Activated CD4-positive, alpha-beta T cell treated with anti-CD3 and anti-CD28 coated beads for 36 hours (primary cell): ENCODE data around the gene ZDHHC11. TPM values are rescaled to one million over a fixed set of nuclear protein-coding genes. Genes with fewer than 3 reads are reported as not detected.
A peak's percentile ranks its signal among the peaks of the same experiment; 100 is the strongest.

Source experiments
- ATAC-seq: fragments of 200-7000 bp; cut with Tn5 transposase; one replicate; pipeline ENCODE4 v1.10.0; 2021; ENCODE audit warnings: mild to moderate bottlenecking, moderate library complexity
- CTCF ChIA-PET: fragments of 350-600 bp; sonication (Branson Sonifier 250); formaldehyde crosslinking; loops from one replicate; lab custom pipeline; 2021; ENCODE audit warnings: antibody characterized with exemption; lab: Charles Lee
- POLR2A ChIA-PET: fragments of 350-600 bp; sonication (Branson Sonifier 250); formaldehyde crosslinking; loops from one replicate; lab custom pipeline; 2021; ENCODE audit warnings: antibody characterized with exemption, inconsistent platforms; lab: Charles Lee
- DNase-seq: peaks from one replicate; pipeline ENCODE4 v3.0.0-alpha.2; 2020
- H3K27ac Mint-ChIP-seq: one replicate; pipeline ENCODE4 v1.8.0; 2021; ENCODE audit warnings: mixed read lengths
- H3K27me3 Mint-ChIP-seq: one replicate; pipeline ENCODE4 v1.8.0; 2021; ENCODE audit warnings: mixed read lengths
- H3K36me3 Mint-ChIP-seq: one replicate; pipeline ENCODE4 v1.8.0; 2021; ENCODE audit warnings: low read depth, mixed read lengths
- H3K4me1 Mint-ChIP-seq: one replicate; pipeline ENCODE4 v1.8.0; 2021; ENCODE audit warnings: mixed read lengths
- H3K4me3 Mint-ChIP-seq: one replicate; pipeline ENCODE4 v1.8.0; 2021; ENCODE audit warnings: mild to moderate bottlenecking, moderate library complexity, mixed read lengths
- H3K9me3 Mint-ChIP-seq: one replicate; pipeline ENCODE4 v1.8.0; 2021; ENCODE audit warnings: low read depth, mixed read lengths
- intact Hi-C, 2 experiments: fragments of 100-400 bp; cut with DNase I in 1 of 2; cut with micrococcal nuclease in 1 of 2; formaldehyde crosslinking; loops; one replicate each; pipeline versions ENCODE4 v1.14.2 to v1.15.1; 2022 to 2024; cut with DNase I, micrococcal nuclease
- total RNA-seq, 2 experiments: library from RNA; stranded (reverse); gene quantifications; one replicate each; pipeline ENCODE4 v1.2.3, GENCODE V29; 2021

Gene ZDHHC11
- total RNA-seq, 2 experiments from 2014 or later = 6.4 to 8.5 TPM

DNA sequence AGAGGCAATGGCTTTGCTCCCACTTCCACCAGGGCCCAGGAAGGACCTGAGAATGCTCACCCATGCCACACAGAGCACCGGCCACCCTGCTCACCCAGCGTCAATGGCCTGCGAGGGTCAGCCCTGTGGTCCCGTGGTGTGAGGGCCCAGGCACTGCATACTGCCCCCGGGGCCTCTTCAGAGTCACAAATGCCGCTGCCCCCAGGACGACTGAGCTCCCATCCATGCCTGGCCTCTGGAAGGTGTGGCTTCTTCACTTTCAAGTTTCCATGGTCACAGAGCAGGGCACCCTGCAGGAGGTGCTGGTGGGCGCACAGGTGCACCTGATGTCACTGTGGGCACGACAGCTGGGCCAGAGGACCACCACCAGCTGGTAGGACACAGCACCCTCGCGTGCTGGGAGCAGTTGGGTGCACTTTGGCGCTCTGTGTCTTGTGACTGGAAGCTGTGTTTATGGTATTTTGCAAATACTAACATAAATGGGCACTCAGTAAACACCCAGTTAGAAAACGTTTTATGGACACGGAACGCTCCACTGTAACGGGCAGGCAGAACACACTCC lies 12.5 kb upstream of the ZDHHC11 start:
- no peaks in the 10 kb centered on the region for H3K27me3 Mint-ChIP-seq
- peaks cover 22% of the 10 kb centered on the region for H3K36me3 Mint-ChIP-seq
- CTCF ChIA-PET = interaction anchor here (0.5 kb wide), 1 partner anchor 98 kb away, joined by 3 read pairs; no protein-coding TSS in a partner anchor

DNA sequence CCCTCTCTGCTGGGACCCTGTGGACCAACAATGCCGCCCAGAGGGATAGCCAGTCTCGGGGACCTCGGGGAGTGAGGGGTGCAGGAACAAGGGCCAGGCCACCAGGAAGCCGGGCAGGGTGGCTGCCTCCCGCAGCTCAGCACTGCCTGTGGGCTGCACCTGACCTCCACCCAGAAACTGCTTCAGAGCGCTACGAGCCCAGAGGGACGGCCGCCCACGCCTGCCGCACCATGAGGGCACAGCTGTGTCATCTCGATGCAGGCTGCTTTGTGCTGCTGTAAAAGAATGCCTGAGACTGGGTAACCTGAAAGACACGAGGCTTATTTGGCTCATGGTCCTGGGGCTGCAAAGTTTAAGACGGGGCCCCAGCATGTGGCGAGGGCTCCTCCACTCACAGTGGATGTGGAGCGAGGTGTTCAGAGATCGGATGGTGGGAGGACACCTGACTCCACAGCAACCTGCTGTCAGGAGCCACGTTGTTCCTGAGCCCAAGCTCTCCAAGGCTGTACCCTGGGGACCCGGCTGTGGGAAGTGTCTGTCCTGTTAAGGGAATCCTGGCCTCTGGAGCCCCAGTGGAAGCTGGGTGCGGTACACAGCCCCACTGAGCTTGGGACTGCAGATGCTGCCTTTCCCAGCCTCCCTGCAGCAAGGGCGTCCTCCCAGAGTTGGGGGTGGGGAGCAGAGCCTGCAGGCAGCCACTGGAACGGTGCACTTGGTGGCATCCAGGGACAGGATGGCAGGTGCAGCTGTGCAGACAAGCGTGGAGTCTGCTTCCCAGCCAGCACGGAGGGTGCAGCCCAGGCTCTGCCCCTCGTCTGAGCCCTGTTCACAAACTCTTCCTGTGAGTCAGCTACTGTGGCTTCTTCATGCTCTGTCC lies 11.8 kb upstream of the ZDHHC11 start:
- Mint-ChIP-seq H3K9me3 (no peaks in the 10 kb centered on the region), H3K4me3 (no peak overlapping the region), H3K27me3 (no peaks in the 10 kb centered on the region), H3K27ac (no peak overlapping the region), H3K4me1 (no peaks in the 10 kb centered on the region), H3K36me3 (peaks cover 15% of the 10 kb centered on the region)
- no peak for ATAC-seq
- ChIA-PET POLR2A (no interaction called here), CTCF (interaction anchor here (0.5 kb wide), 1 partner anchor 97 kb away, joined by 3 read pairs; no protein-coding TSS in a partner anchor)
- intact Hi-C loops = no loop called here
- no peak for DNase-seq

More for the DNA sequence above, 12.5 kb upstream of the ZDHHC11 start:
- H3K9me3 Mint-ChIP-seq = no peaks in the 10 kb centered on the region
- no peaks in the 10 kb centered on the region for H3K4me1 Mint-ChIP-seq
- no peak for DNase-seq
- ATAC-seq = no peak
- no peak overlapping the region for H3K27ac Mint-ChIP-seq
- intact Hi-C loops = no loop called here
- POLR2A ChIA-PET = no interaction called here
- no peak overlapping the region for H3K4me3 Mint-ChIP-seq

- intact Hi-C loops = no loop called here
- Mint-ChIP-seq H3K9me3 (no peaks in the 10 kb centered on the region), H3K4me1 (no peaks in the 10 kb centered on the region), H3K27me3 (no peaks in the 10 kb centered on the region), H3K4me3 (no peak overlapping the region), H3K27ac (no peak overlapping the region), H3K36me3 (peaks cover 14% of the 10 kb centered on the region)
- peak; percentile 10 for ATAC-seq
- no peak for DNase-seq
- POLR2A ChIA-PET = no interaction called here
- CTCF ChIA-PET = no interaction called here
Measured at GRCh38 chr5:861442-862366, 10.9 kb upstream of the ZDHHC11 start.

- no peak for ATAC-seq
Measured at GRCh38 chr5:860506-861150, 9.8 kb upstream of the ZDHHC11 start.

GRCh38 chr5:859798-860296 lies 9.1 kb upstream of the ZDHHC11 start:
- Mint-ChIP-seq H3K27me3 (no peaks in the 10 kb centered on the region), H3K9me3 (no peaks in the 10 kb centered on the region), H3K4me1 (no peaks in the 10 kb centered on the region), H3K4me3 (no peak overlapping the region), H3K27ac (no peak overlapping the region), H3K36me3 (peaks cover 10% of the 10 kb centered on the region)
- ATAC-seq (no peak), DNase-seq (no peak)
- ChIA-PET POLR2A (no interaction called here), CTCF (no interaction called here)
- intact Hi-C loops = no loop called here

More at GRCh38 chr5:860506-861150, 9.8 kb upstream of the ZDHHC11 start:
- Mint-ChIP-seq H3K9me3 (no peaks in the 10 kb centered on the region), H3K27me3 (no peaks in the 10 kb centered on the region), H3K27ac (no peak overlapping the region), H3K36me3 (peaks cover 10% of the 10 kb centered on the region), H3K4me3 (no peak overlapping the region), H3K4me1 (no peaks in the 10 kb centered on the region)
- intact Hi-C loops = no loop called here
- POLR2A ChIA-PET = no interaction called here
- DNase-seq = no peak
- CTCF ChIA-PET = no interaction called here

- no peaks in the 10 kb centered on the region for H3K9me3 Mint-ChIP-seq
- ChIA-PET POLR2A (no interaction called here), CTCF (interaction anchor here (0.7 kb wide), 1 partner anchor 428 kb away, joined by 3 read pairs; no protein-coding TSS in a partner anchor)
- DNase-seq = peak; percentile 3
- no peaks in the 10 kb centered on the region for H3K27me3 Mint-ChIP-seq
- peaks cover 9% of the 10 kb centered on the region for H3K36me3 Mint-ChIP-seq
- intact Hi-C loops = no loop called here
- no peak overlapping the region for H3K4me3 Mint-ChIP-seq
- H3K27ac Mint-ChIP-seq = no peak overlapping the region
- no peaks in the 10 kb centered on the region for H3K4me1 Mint-ChIP-seq
- ATAC-seq = no peak
Measured at GRCh38 chr5:859391-859790, 8.6 kb upstream of the ZDHHC11 start.

DNA sequence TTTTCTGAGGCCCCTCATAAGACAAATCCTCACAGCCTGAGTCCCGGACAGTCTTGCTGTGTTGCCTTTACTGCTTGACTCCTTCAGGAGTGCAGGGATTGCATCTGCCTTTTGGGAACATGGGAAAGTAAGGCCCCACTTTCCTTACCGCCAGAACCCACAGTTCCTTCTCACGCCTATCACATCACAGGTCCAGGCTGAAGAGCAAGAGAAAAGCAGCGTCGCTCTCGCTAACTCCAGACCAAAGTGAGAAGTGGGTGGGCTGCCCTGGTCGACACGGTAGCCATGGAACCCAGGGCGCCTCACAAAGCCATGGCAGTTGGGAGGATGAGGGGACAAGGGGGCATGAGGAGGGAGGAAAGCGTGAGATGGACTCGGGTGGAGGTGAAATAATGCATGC lies 7.9 kb upstream of the ZDHHC11 start:
- DNase-seq = no peak
- CTCF ChIA-PET = interaction anchor here (0.7 kb wide), 1 partner anchor 429 kb away, joined by 3 read pairs; no protein-coding TSS in a partner anchor
- ATAC-seq = no peak
- POLR2A ChIA-PET = no interaction called here
- Mint-ChIP-seq H3K4me3 (no peak overlapping the region), H3K27ac (no peak overlapping the region), H3K36me3 (peaks cover 3% of the 10 kb centered on the region), H3K4me1 (no peaks in the 10 kb centered on the region), H3K9me3 (no peaks in the 10 kb centered on the region), H3K27me3 (no peaks in the 10 kb centered on the region)
- intact Hi-C loops = no loop called here

DNA sequence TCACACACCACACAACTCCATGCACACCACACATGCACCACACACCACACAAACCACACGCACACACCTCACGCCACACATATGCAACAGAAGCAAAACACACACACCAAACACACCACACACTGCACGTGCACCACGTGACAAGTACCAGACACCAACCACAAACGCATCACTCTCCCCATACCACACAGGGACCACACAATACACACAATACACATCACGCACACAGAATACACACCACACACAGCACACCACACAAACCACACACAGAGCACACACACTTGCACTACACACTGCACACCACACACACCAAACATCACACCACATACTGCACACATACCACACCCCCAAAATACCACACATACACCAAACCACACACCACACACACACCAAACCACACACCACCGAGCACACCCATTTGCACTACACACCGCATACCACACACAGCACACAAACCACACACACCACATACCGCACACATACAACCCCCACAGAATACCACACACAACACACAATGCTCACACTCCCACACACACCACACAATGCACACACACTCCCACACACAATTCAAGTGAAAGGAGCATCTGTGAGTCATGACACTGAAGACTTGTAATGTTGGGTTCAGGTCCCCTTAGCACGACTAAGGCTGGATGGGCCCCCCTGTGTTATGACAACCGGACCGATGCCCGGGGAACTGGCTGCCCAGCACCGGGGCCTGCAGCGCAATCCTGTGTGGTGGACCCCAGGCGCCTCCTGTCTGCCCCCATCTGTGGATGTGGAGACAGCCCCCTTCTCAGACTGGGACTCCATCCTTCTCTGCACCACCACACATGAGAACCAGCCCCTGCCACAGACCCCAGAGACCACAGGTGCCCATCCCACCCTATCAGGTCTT lies 6.0 kb upstream of the ZDHHC11 start:
- peak; percentile 23 for ATAC-seq
- ChIA-PET POLR2A (no interaction called here), CTCF (no interaction called here)
- intact Hi-C loops = no loop called here
- no peak overlapping the region for H3K4me3 Mint-ChIP-seq
- H3K27ac Mint-ChIP-seq = no peak overlapping the region
- no peak for DNase-seq
- H3K27me3 Mint-ChIP-seq = peaks cover 3% of the 10 kb centered on the region
- no peaks in the 10 kb centered on the region for H3K36me3 Mint-ChIP-seq
- H3K4me1 Mint-ChIP-seq = no peaks in the 10 kb centered on the region
- no peaks in the 10 kb centered on the region for H3K9me3 Mint-ChIP-seq

- no peaks in the 10 kb centered on the region for H3K9me3 Mint-ChIP-seq
- H3K4me3 Mint-ChIP-seq = no peak overlapping the region
- H3K36me3 Mint-ChIP-seq = no peaks in the 10 kb centered on the region
- intact Hi-C loops = no loop called here
- ATAC-seq (peak; percentile 43), DNase-seq (no peak)
- no peak overlapping the region for H3K27ac Mint-ChIP-seq
- ChIA-PET CTCF (no interaction called here), POLR2A (no interaction called here)
- H3K27me3 Mint-ChIP-seq = peaks cover 3% of the 10 kb centered on the region
- no peaks in the 10 kb centered on the region for H3K4me1 Mint-ChIP-seq
Measured at GRCh38 chr5:855771-856530, 5.2 kb upstream of the ZDHHC11 start.
